BJ (cell line): ENCODE results near the gene SART1. TPM values are rescaled to one million over a fixed set of nuclear protein-coding genes. Genes with fewer than 3 reads are reported as not detected.

ENCODE experiments used
- CTCF ChIA-PET: fragments of 350-600 bp; formaldehyde crosslinking; extraction: SDS; loops from one replicate; lab custom pipeline; 2021; ENCODE audit warnings: antibody characterized with exemption, inconsistent platforms; lab: Yijun Ruan, JAX
- POLR2A ChIA-PET: fragments of 300-600 bp; sonication (Branson Sonifier 250); formaldehyde crosslinking; extraction: SDS; loops from one replicate; lab custom pipeline; 2021; ENCODE audit warnings: antibody characterized with exemption; lab: Charles Lee
- DNase-seq: peaks from one replicate; pipeline ENCODE4 v3.0.0-alpha.2; 2011; ENCODE audit warnings: low read depth
- H3K27me3 ChIP-seq: 2 replicates; pipeline ENCODE4 v1.6.0; 2011; ENCODE audit warnings: low read length; ENCODE audit not compliant: control insufficient read depth, insufficient read depth
- H3K36me3 ChIP-seq: 2 replicates; pipeline ENCODE4 v1.5.1; 2011; ENCODE audit warnings: low read length; ENCODE audit not compliant: control insufficient read depth, insufficient read depth
- H3K4me3 ChIP-seq: 2 replicates; pipeline ENCODE4 v1.5.1; 2011; ENCODE audit warnings: low read depth, mild to moderate bottlenecking, control low read depth, low read length
- polyA plus RNA-seq: library from polyadenylated mRNA; depleted of rRNA; stranded (reverse); fragments of >200 nt; gene quantifications from 2 replicates; pipeline ENCODE4 v1.2.3, GENCODE V29; 2011
- TF ChIP-seq, protein P1 (sequence below): IDR thresholded peaks from 2 replicates; pipeline ENCODE4 v1.5.1; 2011; ENCODE audit warnings: low read depth, mild to moderate bottlenecking, control low read depth, inconsistent platforms, low read length, moderate library complexity; ENCODE audit not compliant: insufficient read depth

SART1 gene
- polyA plus RNA-seq, 1 experiment: 13.2 TPM

DNA sequence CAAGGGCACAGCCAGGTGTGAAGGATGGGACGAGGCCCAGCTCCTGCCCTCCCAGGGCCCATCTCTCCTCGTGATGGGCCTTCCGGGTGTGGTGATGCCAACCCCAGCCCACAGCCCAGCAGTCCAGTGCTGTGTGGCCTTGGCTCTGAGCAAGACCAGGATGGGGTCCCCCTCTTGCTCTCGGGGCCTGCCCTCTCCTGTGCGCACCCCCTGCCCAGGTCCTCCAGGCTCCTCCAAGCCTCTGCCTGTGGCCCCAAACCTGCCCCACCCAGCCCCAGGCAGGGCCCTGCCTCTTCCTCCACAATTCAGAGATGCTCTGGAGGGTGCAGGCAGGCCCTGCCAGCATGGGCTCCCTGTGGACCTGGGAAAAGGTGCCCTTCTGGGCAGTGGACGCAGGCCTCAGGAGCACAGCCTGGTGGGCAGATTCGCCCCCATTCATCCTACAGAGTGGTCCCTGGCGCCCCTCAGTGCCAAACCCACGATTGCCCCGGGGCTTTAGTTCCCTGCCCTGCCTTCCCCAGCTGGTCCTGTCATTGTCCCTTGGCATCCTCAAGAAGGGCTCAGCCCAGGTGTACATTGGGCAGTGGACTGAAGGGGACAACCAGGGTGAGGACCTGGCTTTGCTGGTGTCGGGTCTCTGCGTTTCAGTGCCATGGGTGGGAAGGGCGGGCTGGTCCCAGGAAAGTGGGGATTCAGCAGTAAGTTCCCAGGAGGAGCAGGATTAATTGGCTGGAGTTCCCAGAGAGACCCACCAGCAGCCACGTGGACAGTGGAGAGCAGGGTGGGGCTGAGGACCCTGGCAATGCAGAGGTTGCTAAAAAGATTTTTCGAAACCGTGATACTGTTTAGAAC lies 20.7 kb downstream of the SART1 start:
- Histone ChIP-seq H3K4me3 (no peak overlapping the region), H3K36me3 (peaks cover 12% of the 10 kb centered on the region), H3K27me3 (no peaks in the 10 kb centered on the region)
- no peak for DNase-seq
- ChIA-PET CTCF (interaction anchor here (0.6 to 7.6 kb wide), 4 partner anchors 95 to 276 kb away, joined by 3 to 87 read pairs (median 4); partner anchors contain the start of genes CCDC85B and FIBP), POLR2A (no interaction called here)
- TF ChIP-seq, protein P1, sequence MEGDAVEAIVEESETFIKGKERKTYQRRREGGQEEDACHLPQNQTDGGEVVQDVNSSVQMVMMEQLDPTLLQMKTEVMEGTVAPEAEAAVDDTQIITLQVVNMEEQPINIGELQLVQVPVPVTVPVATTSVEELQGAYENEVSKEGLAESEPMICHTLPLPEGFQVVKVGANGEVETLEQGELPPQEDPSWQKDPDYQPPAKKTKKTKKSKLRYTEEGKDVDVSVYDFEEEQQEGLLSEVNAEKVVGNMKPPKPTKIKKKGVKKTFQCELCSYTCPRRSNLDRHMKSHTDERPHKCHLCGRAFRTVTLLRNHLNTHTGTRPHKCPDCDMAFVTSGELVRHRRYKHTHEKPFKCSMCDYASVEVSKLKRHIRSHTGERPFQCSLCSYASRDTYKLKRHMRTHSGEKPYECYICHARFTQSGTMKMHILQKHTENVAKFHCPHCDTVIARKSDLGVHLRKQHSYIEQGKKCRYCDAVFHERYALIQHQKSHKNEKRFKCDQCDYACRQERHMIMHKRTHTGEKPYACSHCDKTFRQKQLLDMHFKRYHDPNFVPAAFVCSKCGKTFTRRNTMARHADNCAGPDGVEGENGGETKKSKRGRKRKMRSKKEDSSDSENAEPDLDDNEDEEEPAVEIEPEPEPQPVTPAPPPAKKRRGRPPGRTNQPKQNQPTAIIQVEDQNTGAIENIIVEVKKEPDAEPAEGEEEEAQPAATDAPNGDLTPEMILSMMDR: no peak

DNA sequence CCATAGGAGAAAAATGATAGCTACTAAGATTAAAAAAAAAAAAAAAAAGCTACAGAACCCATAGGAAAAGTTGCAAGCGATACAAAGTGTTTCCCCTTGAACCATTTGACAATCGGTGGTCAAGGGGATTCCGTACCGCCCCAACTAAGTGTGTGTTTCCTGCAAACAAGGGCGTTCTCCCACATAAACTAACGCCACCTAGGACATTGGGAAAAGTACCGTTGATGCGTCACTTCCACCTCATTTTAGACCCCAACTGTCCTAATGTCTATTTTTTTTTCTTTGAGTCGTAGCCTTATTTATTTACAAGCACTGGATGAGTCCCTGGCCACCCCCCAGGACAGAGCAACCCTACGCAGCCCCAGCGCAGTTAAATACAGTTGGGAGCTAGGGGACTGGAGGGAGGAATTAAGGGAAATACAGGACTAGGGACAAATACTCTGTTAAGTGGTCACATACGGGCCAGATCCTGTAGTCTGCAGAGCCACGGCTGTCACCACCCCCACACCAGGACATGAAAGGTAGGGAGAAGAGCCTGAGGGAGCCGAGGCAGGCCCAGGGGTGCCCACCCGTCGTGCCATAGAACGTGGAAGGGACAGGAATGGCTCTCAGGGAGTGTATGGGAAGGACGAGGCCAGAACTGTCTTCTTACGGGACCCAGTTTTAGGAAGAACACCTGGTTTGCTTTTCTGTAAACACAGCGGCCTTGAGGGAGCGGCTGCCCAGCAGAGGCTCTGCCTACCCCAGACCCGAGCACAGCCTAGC lies 21.5 kb downstream of the SART1 start:
- peaks cover 6% of the 10 kb centered on the region for H3K36me3 ChIP-seq
- CTCF ChIA-PET: interaction anchor here (0.7 to 7.6 kb wide), 3 partner anchors 95 to 203 kb away, joined by 3 to 87 read pairs (median 5); partner anchors contain the start of genes CCDC85B and FIBP
- no peaks in the 10 kb centered on the region for H3K27me3 ChIP-seq
- no peak for DNase-seq
- POLR2A ChIA-PET: no interaction called here
- H3K4me3 ChIP-seq: no peak overlapping the region
- TF ChIP-seq, protein P1: no peak

DNA sequence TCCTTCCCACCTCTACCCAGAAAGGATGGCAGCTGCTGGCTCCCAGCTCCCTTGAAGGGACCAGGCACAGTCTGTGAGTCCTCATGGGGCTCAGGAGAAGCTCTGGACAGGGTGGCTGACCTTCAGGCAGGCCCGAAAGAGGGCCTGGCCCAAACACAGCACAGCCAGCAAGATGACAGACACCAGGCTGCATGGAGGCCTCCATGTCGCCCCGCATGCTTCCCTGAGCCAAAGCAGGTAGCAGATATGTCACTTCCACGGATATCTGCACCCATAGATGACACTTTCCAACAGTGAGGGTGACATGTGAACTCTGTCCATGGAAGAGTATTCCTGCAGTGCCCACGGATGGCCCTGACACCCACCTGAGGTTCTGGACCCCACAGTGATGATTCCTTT lies 22.1 kb downstream of the SART1 start:
- TF ChIP-seq, protein P1: no peak
- H3K27me3 ChIP-seq: no peaks in the 10 kb centered on the region
- ChIA-PET CTCF (interaction anchor here (0.9 to 7.6 kb wide), 3 partner anchors 96 to 164 kb away, joined by 3 to 87 read pairs (median 3); partner anchors contain the start of genes CCDC85B and FIBP), POLR2A (no interaction called here)
- DNase-seq: no peak
- no peak overlapping the region for H3K4me3 ChIP-seq
- H3K36me3 ChIP-seq: peaks cover 4% of the 10 kb centered on the region

DNA sequence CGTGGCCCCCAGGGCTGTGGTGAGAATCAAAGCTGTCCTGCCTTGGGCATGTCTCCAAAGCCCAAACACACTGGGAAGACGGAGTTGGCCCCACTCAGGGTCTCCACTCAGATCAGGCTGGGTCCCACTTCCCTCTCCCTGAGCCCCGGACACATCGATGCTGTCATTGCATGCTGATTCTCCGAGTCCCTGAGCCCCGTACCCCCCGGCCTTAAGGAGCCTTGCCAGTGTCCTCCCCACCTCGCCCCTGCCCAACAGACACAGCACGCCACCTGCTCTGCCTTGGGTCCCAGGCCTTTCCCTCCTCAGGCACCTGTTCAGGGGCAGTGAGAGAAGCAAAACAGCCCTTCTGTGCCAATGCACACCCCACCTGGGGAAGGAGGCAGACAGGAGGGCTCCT lies 25.8 kb downstream of the SART1 start:
- no peaks in the 10 kb centered on the region for H3K27me3 ChIP-seq
- ChIA-PET CTCF (interaction anchor here (2.1 to 7.6 kb wide), 3 partner anchors 98 to 276 kb away, joined by 10 to 130 read pairs (median 87); partner anchors contain the start of genes CCDC85B, FIBP and KAT5), POLR2A (no interaction called here)
- no peak overlapping the region for H3K4me3 ChIP-seq
- TF ChIP-seq, protein P1: no peak
- no peaks in the 10 kb centered on the region for H3K36me3 ChIP-seq
- DNase-seq: no peak
